C4-2B (cell line): ENCODE data around the gene ICA1.

Experiments used
- H3K27ac ChIP-seq: fragments of 450-650 bp; 2 replicates; pipeline ENCODE4 v1.5.1; 2017
- CTCF ChIP-seq: fragments of 450-650 bp; conservative IDR thresholded peaks from 2 replicates; pipeline ENCODE4 v1.5.1; 2017; ENCODE audit warnings: mild to moderate bottlenecking
- ZFX ChIP-seq: fragments of 450-650 bp; IDR thresholded peaks from 2 replicates; pipeline ENCODE4 v1.6.1; 2017

The ICA1 gene

GRCh38 chr7:8260871-8261694 is 884 bp downstream of the ICA1 start:
- H3K27ac ChIP-seq, result peak overlapping the region; percentile 96
- TF ChIP-seq CTCF (no peak), ZFX (no peak)

DNA sequence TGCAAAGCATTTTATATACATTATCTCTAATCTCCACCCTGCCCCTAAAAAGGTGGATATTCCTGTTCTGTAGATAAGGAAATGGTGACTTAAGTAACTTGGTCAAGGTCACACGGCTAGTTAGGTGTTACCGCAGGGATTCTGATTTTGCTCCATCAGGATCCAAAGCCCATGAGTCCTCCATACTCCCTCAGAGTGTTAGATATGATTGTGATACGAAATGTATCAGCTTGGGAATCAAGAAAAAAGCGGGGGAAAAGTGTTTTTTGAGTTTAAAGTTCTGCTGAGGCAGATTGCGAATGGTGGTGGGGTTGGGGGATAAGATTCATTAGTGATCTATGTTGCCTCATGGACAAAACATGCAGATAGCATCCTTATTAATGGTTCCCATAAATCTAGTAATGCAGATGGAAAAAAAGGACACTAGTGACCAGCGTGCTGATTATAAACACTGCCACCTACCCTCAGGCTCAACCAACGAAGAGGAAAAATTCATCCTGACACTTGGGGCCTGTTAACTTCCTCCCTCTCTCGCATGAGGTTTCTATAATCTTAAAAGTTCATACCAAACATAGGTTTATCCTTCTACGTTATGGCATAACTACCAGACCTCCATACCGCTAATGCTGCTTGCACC is 2.3 kb downstream of the ICA1 start:
- TF ChIP-seq CTCF, result no peak; the same call in 1 of the 2 replicates
- TF ChIP-seq ZFX, result no peak
- no peak overlapping the region; the same call in 1 of the 2 replicates for H3K27ac ChIP-seq

- TF ChIP-seq CTCF, result no peak
- TF ChIP-seq ZFX, result no peak
- H3K27ac ChIP-seq, result no peak overlapping the region
Measured at GRCh38 chr7:8258734-8259133, 3.2 kb downstream of the ICA1 start.

DNA sequence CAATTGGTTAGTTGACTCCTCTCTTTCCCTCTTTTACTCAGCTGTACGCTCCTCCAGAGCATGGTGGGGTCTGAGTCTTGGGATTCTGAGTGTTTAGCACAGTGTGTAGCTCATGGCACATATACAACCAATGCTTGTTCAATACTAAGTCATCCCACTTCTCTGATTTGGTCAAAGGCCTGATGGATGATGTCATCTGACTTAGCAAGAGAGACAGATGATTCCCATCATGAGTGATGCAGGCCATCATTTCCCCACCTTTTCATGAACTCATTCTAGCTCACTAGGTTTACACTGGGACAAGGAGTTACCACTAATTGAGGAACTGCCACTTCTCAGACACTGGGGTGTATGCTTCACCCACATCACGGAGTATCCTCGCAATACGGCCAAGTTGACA is 3.8 kb downstream of the ICA1 start:
- no peak for TF ChIP-seq CTCF
- TF ChIP-seq ZFX, result no peak
- H3K27ac ChIP-seq, result no peak overlapping the region

DNA sequence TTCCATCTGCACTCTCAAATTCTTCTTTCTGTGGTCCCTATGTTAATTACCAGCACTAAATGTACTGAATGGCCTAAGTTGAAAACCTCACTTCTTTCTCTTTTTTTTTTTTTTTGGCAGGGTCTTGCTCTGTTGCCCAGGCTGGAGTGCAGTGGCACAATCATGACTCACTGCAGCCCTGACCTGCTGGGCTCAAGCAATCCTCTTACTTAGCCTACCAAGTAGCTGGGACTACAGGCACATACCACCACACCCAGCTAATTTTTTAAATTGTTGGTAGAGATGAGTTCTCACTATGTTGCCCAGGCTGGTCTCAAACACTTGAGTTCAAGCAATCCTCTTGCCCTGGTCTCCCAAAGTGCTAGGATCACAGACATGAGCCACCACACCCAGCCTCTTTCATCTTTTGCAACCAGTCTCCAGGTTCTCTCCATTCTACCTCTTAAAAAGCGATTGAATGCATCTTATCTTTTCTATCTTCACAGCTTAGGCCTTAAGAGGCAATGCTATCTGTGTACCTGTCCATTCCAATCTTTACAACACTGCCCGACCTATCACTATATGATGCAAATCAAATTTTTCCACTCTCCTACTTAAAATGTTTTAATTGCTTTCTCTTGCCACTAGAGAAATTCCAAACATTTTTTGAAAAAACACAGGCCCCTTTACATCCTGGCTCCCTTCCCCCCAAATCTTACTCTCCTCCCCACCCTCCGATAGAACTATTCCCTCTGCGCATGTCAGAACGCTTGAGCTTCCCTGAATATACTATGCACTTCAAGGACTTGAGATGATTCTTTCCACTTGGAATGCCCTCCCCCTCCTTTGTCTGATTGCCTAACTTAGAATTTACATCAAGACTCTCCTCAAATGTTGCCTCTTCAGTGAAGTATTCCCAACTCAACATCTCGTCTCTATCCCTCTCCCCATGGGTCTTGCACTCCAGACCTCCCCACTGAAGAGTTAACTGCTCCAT is 6.0 kb downstream of the ICA1 start:
- peak overlapping the region; percentile 37; the same call in 1 of the 2 replicates for H3K27ac ChIP-seq
- TF ChIP-seq ZFX (no peak), CTCF (no peak)

- no peak for TF ChIP-seq ZFX
- TF ChIP-seq CTCF, result no peak
- peak overlapping the region; percentile 37 for H3K27ac ChIP-seq
Measured at GRCh38 chr7:8254667-8255066, 7.3 kb downstream of the ICA1 start.
